ENCODE measurements around the gene ACOXL.

ACOXL gene

GRCh38 chr2:111025288-111025687 lies 292.9 kb downstream of the ACOXL start:
- H3K4me3 ChIP-seq (ENCODE audit: low read depth, low read length), result no peak overlapping the region
- no peak for DNase-seq (ENCODE audit: low read depth)
- TF ChIP-seq CTCF (conservative IDR thresholded peaks at IDR 0.05; ENCODE audit: low read depth, low read length), result no peak

GRCh38 chr2:111028720-111029119 lies 296.3 kb downstream of the ACOXL start:
- peak; percentile 34 for TF ChIP-seq CTCF (conservative IDR thresholded peaks at IDR 0.05; ENCODE audit: low read depth, low read length)
- DNase-seq (ENCODE audit: low read depth), result peak; percentile 4
- no peak overlapping the region for H3K4me3 ChIP-seq (ENCODE audit: low read depth, low read length)

GRCh38 chr2:111029181-111029927 lies 297.0 kb downstream of the ACOXL start:
- no peak for TF ChIP-seq CTCF (conservative IDR thresholded peaks at IDR 0.05; ENCODE audit: low read depth, low read length)
- DNase-seq (ENCODE audit: low read depth), result no peak
- H3K4me3 ChIP-seq (ENCODE audit: low read depth, low read length), result no peak overlapping the region

GRCh38 chr2:111030260-111030891 lies 298.0 kb downstream of the ACOXL start:
- DNase-seq (ENCODE audit: low read depth), result peak; percentile 4
- H3K4me3 ChIP-seq (ENCODE audit: low read depth, low read length), result no peak overlapping the region
- TF ChIP-seq CTCF (conservative IDR thresholded peaks at IDR 0.05; ENCODE audit: low read depth, low read length), result no peak

- TF ChIP-seq CTCF (conservative IDR thresholded peaks at IDR 0.05; ENCODE audit: low read depth, low read length), result no peak
- no peak overlapping the region for H3K4me3 ChIP-seq (ENCODE audit: low read depth, low read length)
Measured at GRCh38 chr2:111030945-111031344, 298.6 kb downstream of the ACOXL start.

GRCh38 chr2:111031546-111032478 lies 299.4 kb downstream of the ACOXL start:
- no peak for DNase-seq (ENCODE audit: low read depth)
- H3K4me3 ChIP-seq (ENCODE audit: low read depth, low read length), result no peak overlapping the region
- no peak for TF ChIP-seq CTCF (conservative IDR thresholded peaks at IDR 0.05; ENCODE audit: low read depth, low read length)

More at GRCh38 chr2:111030945-111031344, 298.6 kb downstream of the ACOXL start:
- no peak for DNase-seq (ENCODE audit: low read depth)
